ENCODE measurements around the gene MYO10.

MYO10 gene

GRCh38 chr5:16933337-16933736, 2.8 kb downstream of the MYO10 start:
- TF ChIP-seq CTCF (IDR thresholded peaks at IDR 0.05; ENCODE audit: extremely low read depth, missing control alignments) = no peak
- DNase-seq (ENCODE audit: low spot score) = no peak

- no peak for TF ChIP-seq CTCF (IDR thresholded peaks at IDR 0.05; ENCODE audit: extremely low read depth, missing control alignments)
- DNase-seq (ENCODE audit: low spot score) = no peak
Observed at GRCh38 chr5:16932401-16932800, 3.7 kb downstream of the MYO10 start.

- no peak for TF ChIP-seq CTCF (IDR thresholded peaks at IDR 0.05; ENCODE audit: extremely low read depth, missing control alignments)
- no peak for DNase-seq (ENCODE audit: low spot score)
Observed at GRCh38 chr5:16931334-16932110, 4.6 kb downstream of the MYO10 start.

GRCh38 chr5:16930496-16930895, 5.6 kb downstream of the MYO10 start:
- no peak for TF ChIP-seq CTCF (IDR thresholded peaks at IDR 0.05; ENCODE audit: extremely low read depth, missing control alignments)
- DNase-seq (ENCODE audit: low spot score) = no peak

GRCh38 chr5:16929831-16930230, 6.3 kb downstream of the MYO10 start:
- DNase-seq (ENCODE audit: low spot score) = no peak
- no peak for TF ChIP-seq CTCF (IDR thresholded peaks at IDR 0.05; ENCODE audit: extremely low read depth, missing control alignments)

GRCh38 chr5:16929347-16929746, 6.7 kb downstream of the MYO10 start:
- DNase-seq (ENCODE audit: low spot score) = no peak
- no peak for TF ChIP-seq CTCF (IDR thresholded peaks at IDR 0.05; ENCODE audit: extremely low read depth, missing control alignments)

- TF ChIP-seq CTCF (IDR thresholded peaks at IDR 0.05; ENCODE audit: extremely low read depth, missing control alignments) = no peak
- no peak for DNase-seq (ENCODE audit: low spot score)
Observed at GRCh38 chr5:16927613-16928012, 8.5 kb downstream of the MYO10 start.
